Activated T-helper 1 cell treated with anti-CD3 and anti-CD28 coated beads, Interleukin-2, amount 50 U/mL, for 16 hours (primary cell): ENCODE measurements around the gene CACNA1G.

Experiments
- DNase-seq, 2 donors: peaks; one replicate each; pipeline ENCODE4 v3.0.0-alpha.2; 2020; ENCODE audit warnings: low read depth in 1 of 2, low spot score in 1 of 2

CACNA1G gene

GRCh38 chr17:50665838-50666237 lies 105.3 kb downstream of the CACNA1G start:
- no peak for DNase-seq

DNA sequence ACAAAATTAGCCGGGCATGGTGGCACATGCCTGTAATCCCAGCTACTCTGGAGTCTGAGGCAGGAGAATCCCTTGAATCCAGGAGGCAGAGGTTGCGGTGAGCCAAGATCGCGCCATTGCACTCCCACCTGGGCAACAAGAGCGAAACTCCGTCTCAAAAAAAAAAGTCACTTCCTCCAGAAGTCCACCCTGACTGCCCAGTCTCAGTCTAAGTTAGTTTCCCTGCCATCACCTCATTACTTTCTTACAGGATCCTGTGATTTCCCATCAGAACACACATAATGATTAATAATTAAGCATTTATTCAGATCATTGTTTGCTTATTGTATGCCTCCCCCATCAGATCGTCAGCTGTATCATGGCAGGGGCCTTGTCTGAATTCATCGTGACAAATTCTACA lies 105.8 kb downstream of the CACNA1G start:
- DNase-seq = no peak

GRCh38 chr17:50667259-50668024 lies 106.9 kb downstream of the CACNA1G start:
- no peak for DNase-seq

- no peak for DNase-seq
Observed at GRCh38 chr17:50668025-50668837, 107.7 kb downstream of the CACNA1G start.

DNA sequence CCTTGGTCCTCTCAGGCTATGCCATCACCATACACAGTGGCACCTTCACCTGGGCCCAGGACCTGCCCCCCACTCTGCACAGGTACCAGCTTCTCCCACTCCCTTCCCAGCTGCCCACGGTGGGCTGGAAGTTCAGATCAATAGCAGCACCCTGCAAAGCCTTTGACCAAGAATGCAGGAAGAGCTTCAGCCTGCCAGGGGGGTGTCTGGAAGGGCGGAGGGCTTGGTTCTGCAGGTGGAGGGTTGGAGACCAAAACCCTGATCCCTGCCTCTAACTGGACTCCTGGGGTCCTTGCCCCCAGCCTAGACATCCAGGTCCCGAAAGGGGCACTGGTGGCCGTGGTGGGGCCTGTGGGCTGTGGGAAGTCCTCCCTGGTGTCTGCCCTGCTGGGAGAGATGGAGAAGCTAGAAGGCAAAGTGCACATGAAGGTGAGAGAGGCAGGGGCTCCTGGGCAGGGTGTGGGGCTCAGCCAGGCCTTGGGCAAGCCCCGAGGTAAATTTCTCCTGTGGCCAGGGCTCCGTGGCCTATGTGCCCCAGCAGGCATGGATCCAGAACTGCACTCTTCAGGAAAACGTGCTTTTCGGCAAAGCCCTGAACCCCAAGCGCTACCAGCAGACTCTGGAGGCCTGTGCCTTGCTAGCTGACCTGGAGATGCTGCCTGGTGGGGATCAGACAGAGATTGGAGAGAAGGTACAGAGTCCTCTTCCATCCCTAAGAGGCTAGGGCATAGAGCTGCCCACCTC lies 108.5 kb downstream of the CACNA1G start:
- no peak for DNase-seq

GRCh38 chr17:50672071-50672470 lies 111.6 kb downstream of the CACNA1G start:
- no peak for DNase-seq

GRCh38 chr17:50672831-50673551 lies 112.5 kb downstream of the CACNA1G start:
- DNase-seq = no peak

DNA sequence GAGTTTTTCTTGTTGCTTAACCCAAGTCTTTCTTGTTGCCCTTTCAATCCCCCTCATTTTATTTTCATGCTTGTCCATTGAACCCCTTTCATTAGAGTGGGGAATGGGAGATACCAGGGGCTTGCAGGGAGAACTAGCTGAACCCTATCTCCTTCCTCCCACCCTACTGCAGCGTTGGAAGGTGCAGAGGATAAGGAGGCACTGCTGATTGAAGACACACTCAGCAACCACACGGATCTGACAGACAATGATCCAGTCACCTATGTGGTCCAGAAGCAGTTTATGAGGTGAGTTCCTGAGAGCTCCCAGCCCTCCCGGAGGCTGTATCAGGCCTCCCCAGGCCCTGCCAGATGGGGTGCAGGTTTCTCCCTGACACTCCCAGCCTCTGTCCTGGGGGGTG lies 114.7 kb downstream of the CACNA1G start:
- no peak for DNase-seq

GRCh38 chr17:50675627-50676026 lies 115.1 kb downstream of the CACNA1G start:
- DNase-seq = no peak

DNA sequence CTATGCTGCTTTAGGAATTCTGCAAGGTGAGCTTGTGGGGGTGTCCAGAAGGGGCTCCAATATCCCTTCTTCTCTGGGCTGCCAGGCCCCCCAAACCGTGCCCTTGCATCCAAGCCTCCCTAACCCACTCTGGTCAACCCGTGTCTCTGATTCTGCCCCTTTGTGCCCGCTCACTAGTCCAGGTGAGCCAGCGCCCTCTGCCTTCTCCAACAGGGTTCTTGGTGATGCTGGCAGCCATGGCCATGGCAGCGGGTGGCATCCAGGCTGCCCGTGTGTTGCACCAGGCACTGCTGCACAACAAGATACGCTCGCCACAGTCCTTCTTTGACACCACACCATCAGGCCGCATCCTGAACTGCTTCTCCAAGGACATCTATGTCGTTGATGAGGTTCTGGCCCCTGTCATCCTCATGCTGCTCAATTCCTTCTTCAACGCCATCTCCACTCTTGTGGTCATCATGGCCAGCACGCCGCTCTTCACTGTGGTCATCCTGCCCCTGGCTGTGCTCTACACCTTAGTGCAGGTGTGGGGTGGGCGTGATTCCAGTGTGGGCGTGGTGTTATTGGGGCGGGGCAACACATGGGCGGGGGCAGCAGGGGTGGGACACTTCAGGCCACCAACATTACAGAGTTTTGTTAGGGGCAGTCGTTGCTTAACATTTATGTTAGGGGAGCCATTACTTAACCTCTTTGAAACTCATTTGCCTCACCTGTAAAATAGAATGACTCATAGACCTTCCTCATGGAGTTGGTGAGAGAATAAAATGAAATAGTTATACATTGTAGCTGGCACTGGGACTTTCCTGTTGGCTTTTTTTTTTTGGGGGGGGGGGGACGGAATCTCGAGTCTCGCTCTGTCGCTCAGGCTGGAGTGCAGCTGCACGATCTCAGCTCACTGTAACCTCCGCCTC lies 115.8 kb downstream of the CACNA1G start:
- no peak for DNase-seq
